ACC112 (cell line): Measurements from ENCODE around the gene LINC00305.

Experiments used
- H2AFZ ChIP-seq: fragments of 200-600 bp; sonication (generic); one replicate; pipeline ENCODE4 v1.6.0; 2017; ENCODE audit warnings: antibody characterized with exemption, low read length; ENCODE audit not compliant: unreplicated experiment
- H3K27ac ChIP-seq: fragments of 200-600 bp; sonication (generic); 2 replicates; pipeline ENCODE4 v1.5.1; 2014; ENCODE audit warnings: low read depth, mild to moderate bottlenecking, antibody characterized with exemption, low read length, moderate library complexity
- H3K27me3 ChIP-seq: fragments of 200-600 bp; sonication (generic); 2 replicates; pipeline ENCODE4 v1.6.1; 2014; ENCODE audit warnings: mild to moderate bottlenecking, antibody characterized with exemption, low read length, moderate library complexity, mixed read lengths; ENCODE audit not compliant: insufficient read depth
- H3K36me3 ChIP-seq: fragments of 200-600 bp; sonication (generic); 2 replicates; pipeline ENCODE4 v1.6.1; 2016; ENCODE audit warnings: mild to moderate bottlenecking, antibody characterized with exemption, low read length, moderate library complexity, mixed read lengths; ENCODE audit not compliant: insufficient read depth
- H3K4me1 ChIP-seq: fragments of 200-600 bp; sonication (generic); one replicate; pipeline ENCODE4 v1.6.1; 2016; ENCODE audit warnings: low read length, mixed read lengths; ENCODE audit not compliant: insufficient read depth, unreplicated experiment, control insufficient read depth
- H3K4me3 ChIP-seq: fragments of 200-600 bp; sonication (generic); 2 replicates; pipeline ENCODE4 v1.5.1; 2014; ENCODE audit warnings: mild to moderate bottlenecking, low read depth, low read length
- H3K79me2 ChIP-seq: fragments of 200-600 bp; sonication (generic); one replicate; pipeline ENCODE4 v1.6.0; 2016; ENCODE audit warnings: low read length; ENCODE audit not compliant: control insufficient read depth, unreplicated experiment, insufficient read depth

Gene LINC00305

GRCh38 chr18:64037812-64038414 lies 111.0 kb downstream of the LINC00305 start:
- Histone ChIP-seq H3K36me3 (no peaks in the 10 kb centered on the region), H3K79me2 (no peaks in the 10 kb centered on the region), H3K4me1 (no peaks in the 10 kb centered on the region), H2AFZ (no peak overlapping the region), H3K27me3 (peaks cover 37% of the 10 kb centered on the region), H3K4me3 (no peak overlapping the region), H3K27ac (no peak overlapping the region)

- H3K36me3 ChIP-seq: no peaks in the 10 kb centered on the region
- H3K27me3 ChIP-seq: peaks cover 82% of the 10 kb centered on the region
- no peak overlapping the region for H2AFZ ChIP-seq
- no peaks in the 10 kb centered on the region for H3K4me1 ChIP-seq
- no peaks in the 10 kb centered on the region for H3K79me2 ChIP-seq
- H3K27ac ChIP-seq: no peak overlapping the region
- H3K4me3 ChIP-seq: no peak overlapping the region
Observed at GRCh38 chr18:64032312-64032711, 116.6 kb downstream of the LINC00305 start.

- Histone ChIP-seq H3K36me3 (no peaks in the 10 kb centered on the region), H3K27me3 (peaks cover 78% of the 10 kb centered on the region), H3K4me3 (no peak overlapping the region), H3K4me1 (no peaks in the 10 kb centered on the region), H3K27ac (no peak overlapping the region), H3K79me2 (no peaks in the 10 kb centered on the region), H2AFZ (no peak overlapping the region)
Observed at GRCh38 chr18:64031411-64031810, 117.5 kb downstream of the LINC00305 start.
